IMR-90 (cell line): Measurements from ENCODE around the gene NEDD4L. TPM values are rescaled to one million over a fixed set of nuclear protein-coding genes. Genes with fewer than 3 reads are reported as not detected.

ENCODE experiments used
- ATAC-seq: fragments of 200-7000 bp; cut with Tn5 transposase; 2 replicates; pipeline ENCODE4 v1.9.1; 2020; ENCODE audit warnings: low read depth, mild to moderate bottlenecking, moderate library complexity
- BruUV-seq: library from RNA; stranded (reverse); fragments of 400-500 nt; replicated peaks from 2 replicates; lab custom pipeline; 2021; lab: Mats Ljungman, UMichigan
- CTCF ChIA-PET: fragments of 300-600 bp; formaldehyde crosslinking; extraction: SDS; loops from one replicate; lab custom pipeline; 2021; ENCODE audit warnings: antibody characterized with exemption; lab: Yijun Ruan, JAX
- POLR2A ChIA-PET: fragments of 300-600 bp; sonication (Branson Sonifier 250); formaldehyde crosslinking; loops from one replicate; lab custom pipeline; 2022; ENCODE audit warnings: antibody characterized with exemption; ENCODE audit not compliant: unreplicated experiment; lab: Charles Lee
- DNase-seq: peaks from one replicate; pipeline ENCODE4 v3.0.0; 2013
- H2AFZ ChIP-seq: replicated peaks from 2 replicates; pipeline ENCODE3; 2013; ENCODE audit warnings: low read length, mild to moderate bottlenecking; ENCODE audit not compliant: poor library complexity
- H2AK5ac ChIP-seq: 2 replicates; pipeline ENCODE4 v1.6.1; 2013; ENCODE audit warnings: low read depth, low read length, inconsistent platforms
- H2AK9ac ChIP-seq: replicated peaks from 2 replicates; pipeline ENCODE3; 2013; ENCODE audit warnings: mild to moderate bottlenecking, low read depth, low read length, moderate library complexity; ENCODE audit not compliant: poor library complexity
- H2BK120ac ChIP-seq: 2 replicates; pipeline ENCODE4 v1.6.1; 2013; ENCODE audit warnings: low read depth, low read length, inconsistent platforms
- H2BK15ac ChIP-seq: 3 replicates; pipeline ENCODE4 v1.6.1; 2013; ENCODE audit warnings: low read depth, low read length, inconsistent platforms
- H2BK20ac ChIP-seq: 2 replicates; pipeline ENCODE4 v1.6.1; 2013; ENCODE audit warnings: low read depth, mild to moderate bottlenecking, inconsistent platforms, low read length, moderate library complexity
- H2BK5ac ChIP-seq: 2 replicates; pipeline ENCODE4 v1.6.1; 2013; ENCODE audit warnings: mild to moderate bottlenecking, low read depth, low read length, inconsistent platforms; ENCODE audit not compliant: poor library complexity, severe bottlenecking
- H3K14ac ChIP-seq: replicated peaks from 2 replicates; pipeline ENCODE4 v1.6.1; 2013; ENCODE audit warnings: low read depth, low read length, inconsistent platforms
- H3K18ac ChIP-seq: 2 replicates; pipeline ENCODE4 v1.6.1; 2013; ENCODE audit warnings: low read depth, low read length, control low read depth
- H3K23ac ChIP-seq: 2 replicates; pipeline ENCODE4 v1.6.1; 2013; ENCODE audit warnings: low read depth, low read length, inconsistent platforms
- H3K27ac ChIP-seq: 2 replicates; pipeline ENCODE4 v1.5.1; 2013; ENCODE audit warnings: mild to moderate bottlenecking, control low read depth, low read length; ENCODE audit not compliant: insufficient read depth
- H3K27me3 ChIP-seq: 2 replicates; pipeline ENCODE4 v1.6.1; 2013; ENCODE audit warnings: low read length; ENCODE audit not compliant: control insufficient read depth, insufficient read depth
- H3K36me3 ChIP-seq: 2 replicates; pipeline ENCODE4 v1.6.1; 2013; ENCODE audit warnings: low read length, mixed read lengths; ENCODE audit not compliant: control insufficient read depth, insufficient read depth
- H3K4ac ChIP-seq: 2 replicates; pipeline ENCODE4 v1.6.1; 2013; ENCODE audit warnings: low read depth, low read length, inconsistent platforms
- H3K4me1 ChIP-seq: 2 replicates; pipeline ENCODE4 v1.6.1; 2013; ENCODE audit warnings: low read length, mixed read lengths; ENCODE audit not compliant: control insufficient read depth, insufficient read depth
- H3K4me2 ChIP-seq: 2 replicates; pipeline ENCODE4 v1.6.1; 2013; ENCODE audit warnings: low read depth, mild to moderate bottlenecking, control low read depth, low read length, moderate library complexity
- H3K4me3 ChIP-seq: 2 replicates; pipeline ENCODE4 v1.5.1; 2013; ENCODE audit warnings: low read depth, mild to moderate bottlenecking, control low read depth, low read length, moderate library complexity; ENCODE audit not compliant: insufficient read depth
- H3K56ac ChIP-seq: 2 replicates; pipeline ENCODE4 v1.6.1; 2013; ENCODE audit warnings: low read length, inconsistent platforms; ENCODE audit not compliant: insufficient read depth; ENCODE audit errors: extremely low read depth
- H3K79me1 ChIP-seq, 2 experiments: 2 replicates each; pipeline ENCODE4 v1.6.1; 2013; ENCODE audit warnings: low read length in 2 of 2, inconsistent platforms in 1 of 2, low read depth in 1 of 2
- H3K9ac ChIP-seq: 2 replicates; pipeline ENCODE4 v1.6.1; 2013; ENCODE audit warnings: low read depth, low read length, control low read depth
- H3K9me1 ChIP-seq: 2 replicates; pipeline ENCODE4 v1.6.1; 2013; ENCODE audit warnings: low read length, inconsistent platforms; ENCODE audit not compliant: insufficient read depth
- H3K9me3 ChIP-seq: 2 replicates; pipeline ENCODE4 v1.6.1; 2013; ENCODE audit warnings: low read length; ENCODE audit not compliant: control insufficient read depth, insufficient read depth
- H4K20me1 ChIP-seq: 2 replicates; pipeline ENCODE4 v1.6.1; 2013; ENCODE audit warnings: low read length, inconsistent platforms; ENCODE audit not compliant: insufficient read depth
- H4K5ac ChIP-seq: 2 replicates; pipeline ENCODE4 v1.6.1; 2013; ENCODE audit warnings: mild to moderate bottlenecking, low read depth, low read length, control low read depth
- H4K8ac ChIP-seq, 2 experiments: 2 replicates each; pipeline ENCODE4 v1.6.1; 2013; ENCODE audit warnings: low read depth in 2 of 2, low read length in 2 of 2, control low read depth in 1 of 2, inconsistent platforms in 1 of 2
- H4K91ac ChIP-seq: 2 replicates; pipeline ENCODE4 v1.6.1; 2013; ENCODE audit warnings: low read depth, low read length, inconsistent platforms; ENCODE audit not compliant: insufficient read depth
- CEBPB ChIP-seq: IDR thresholded peaks from 2 replicates; pipeline ENCODE4 v1.6.1; 2012; ENCODE audit warnings: low read depth, low read length, improper control_type of control experiment
- CHD1 ChIP-seq: IDR thresholded peaks from 2 replicates; pipeline ENCODE4 v1.6.1; 2012; ENCODE audit warnings: low read depth, low read length, improper control_type of control experiment
- CTCF ChIP-seq: conservative IDR thresholded peaks from 2 replicates; pipeline ENCODE4 v1.5.1; 2012; ENCODE audit warnings: mild to moderate bottlenecking, low read depth, low read length, improper control_type of control experiment
- FOS ChIP-seq: fragments of 150-350 bp; IDR thresholded peaks from 2 replicates; pipeline ENCODE4 v1.6.1; 2016; ENCODE audit warnings: low read depth, low read length
- MAFK ChIP-seq: IDR thresholded peaks from 2 replicates; pipeline ENCODE4 v1.6.1; 2012; ENCODE audit warnings: low read depth, low read length, improper control_type of control experiment
- MXI1 ChIP-seq: IDR thresholded peaks from 2 replicates; pipeline ENCODE4 v1.6.1; 2012; ENCODE audit warnings: low read depth, mild to moderate bottlenecking, low read length, moderate library complexity, borderline replicate concordance
- NFE2L2 ChIP-seq: fragments of 150-350 bp; IDR thresholded peaks from 2 replicates; pipeline ENCODE4 v1.6.1; 2016; ENCODE audit warnings: low read depth, mild to moderate bottlenecking, low read length
- RAD21 ChIP-seq: IDR thresholded peaks from 2 replicates; pipeline ENCODE4 v1.6.1; 2012; ENCODE audit warnings: low read length, improper control_type of control experiment
- RCOR1 ChIP-seq: IDR thresholded peaks from 2 replicates; pipeline ENCODE4 v1.6.1; 2012; ENCODE audit warnings: mild to moderate bottlenecking, low read length, improper control_type of control experiment; ENCODE audit not compliant: insufficient replicate concordance
- RFX5 ChIP-seq: IDR thresholded peaks from 2 replicates; pipeline ENCODE4 v1.8.0; 2012; ENCODE audit warnings: low read depth, mild to moderate bottlenecking, low read length, moderate library complexity
- SMC3 ChIP-seq: fragments of 150-350 bp; IDR thresholded peaks from 2 replicates; pipeline ENCODE4 v1.6.1; 2016; ENCODE audit warnings: low read depth, mild to moderate bottlenecking, antibody characterized with exemption, low read length, moderate library complexity
- USF2 ChIP-seq: fragments of 150-350 bp; IDR thresholded peaks from 2 replicates; pipeline ENCODE4 v1.6.1; 2017; ENCODE audit warnings: mild to moderate bottlenecking, antibody characterized with exemption, low read length, low read depth
- WGBS, 2 experiments: methylation state at CpG; one replicate each; pipeline versions ENCODE4 v1.1.5 to v1.1.7; 2013; ENCODE audit warnings: missing lambda C conversion rate in 2 of 2; ENCODE audit not compliant: insufficient read length in 1 of 2; ENCODE audit errors: extremely low coverage in 2 of 2; 5-methylcytosine and 5-hydroxymethylcytosine counted together
- dilution Hi-C: fragments of 300-500 bp; cut with HindIII; formaldehyde crosslinking; loops from one replicate; pipeline ENCODE4 v1.14.3; 2018; ENCODE audit warnings: low sequenced_read_pairs; ENCODE audit not compliant: unreplicated experiment
- in situ Hi-C: fragments of 300-500 bp; cut with MboI; formaldehyde crosslinking; loops from 3 replicates; pipeline ENCODE4 v1.14.3; 2019; ENCODE audit warnings: low sequenced_read_pairs, inconsistent platforms, mixed read lengths
- intact Hi-C: fragments of 100-400 bp; cut with micrococcal nuclease; formaldehyde crosslinking; loops from 2 replicates; pipeline ENCODE4 v1.10.0; 2022
- polyA plus RNA-seq, 3 experiments: library from polyadenylated mRNA; depleted of rRNA; stranded (reverse); fragments of >200 nt; gene quantifications; 2 replicates each; pipeline ENCODE4 v1.2.3, GENCODE V29; 2012; ENCODE audit warnings: low replicate concordance in 1 of 3
- total RNA-seq: library from RNA; depleted of rRNA; stranded (reverse); fragments of >200 nt; gene quantifications from 2 replicates; pipeline ENCODE4 v1.2.3, GENCODE V29; 2012

NEDD4L gene
- total and polyA plus RNA-seq, 2 of the 4 experiments (the other 2 are of a cell fraction) = 10.0 to 10.9 TPM

- Histone ChIP-seq H3K9me3 (no peaks in the 10 kb centered on the region), H3K56ac (no peak overlapping the region), H2AK9ac (no peak overlapping the region), H3K9ac (no peak overlapping the region), H4K5ac (no peak overlapping the region), H3K4me2 (no peak overlapping the region), H2BK20ac (no peak overlapping the region), H3K4ac (no peak overlapping the region), H3K4me3 (no peak overlapping the region), H4K20me1 (no peaks in the 10 kb centered on the region), H3K79me1 (peaks cover 9 to 25% of the 10 kb centered on the region in 2 experiments; a peak in 3 of 4 replicates), H3K27me3 (no peaks in the 10 kb centered on the region), H3K9me1 (peaks cover 4% of the 10 kb centered on the region; the same call in 1 of the 2 replicates), H4K91ac (no peak overlapping the region), H2BK5ac (no peak overlapping the region), H4K8ac (no peak overlapping the region), H3K36me3 (no peaks in the 10 kb centered on the region), H3K23ac (no peak overlapping the region), H3K14ac (no peak overlapping the region), H2BK15ac (no peak overlapping the region), H3K4me1 (peaks cover 4% of the 10 kb centered on the region; the same call in 1 of the 2 replicates), H2AK5ac (no peak overlapping the region), H3K18ac (no peak overlapping the region), H2BK120ac (no peak overlapping the region), H2AFZ (no peak overlapping the region), H3K27ac (no peak overlapping the region)
- WGBS, 2 experiments = no CpG with 5 or more reads among the region's 5 CpGs
- no TSS peak for BruUV-seq
- in situ Hi-C loops = no loop called here
- no peak for ATAC-seq
- DNase-seq = no peak
- TF ChIP-seq CHD1 = no peak
- no peak for TF ChIP-seq RAD21
- TF ChIP-seq RFX5 = no peak
- TF ChIP-seq SMC3 = no peak
- TF ChIP-seq MAFK = no peak
- TF ChIP-seq NFE2L2 = no peak
- no peak for TF ChIP-seq RCOR1
- no peak for TF ChIP-seq CTCF
- TF ChIP-seq MXI1 = no peak
- no peak for TF ChIP-seq USF2
- TF ChIP-seq FOS = no peak
- TF ChIP-seq CEBPB = no peak
- ChIA-PET POLR2A (no interaction called here), CTCF (interaction anchor here (0.6 kb wide), 1 partner anchor 59 kb away, joined by 3 read pairs; no protein-coding TSS in a partner anchor)
- dilution Hi-C loops = no loop called here
- intact Hi-C loops = no loop called here
These were observed 16.2 kb downstream of the NEDD4L start for GRCh38 chr18:58060254-58060653.
